SK-N-MC (cell line): ENCODE measurements around the gene RAP1GDS1.
"Not testable (repeated sequence)": the region's sequence is repeated elsewhere in the genome, so short reads cannot be mapped to it uniquely, and the experiment has no call there.

Experiments used
- EZH2 ChIP-seq: fragments of 200-600 bp; sonication (generic); IDR thresholded peaks from one replicate; pipeline ENCODE4 v1.6.1; 2017; ENCODE audit warnings: antibody characterized with exemption
- POLR2AphosphoS5 ChIP-seq: IDR thresholded peaks from 2 replicates; pipeline ENCODE4 v1.6.1; 2012; ENCODE audit warnings: mild to moderate bottlenecking, low read depth, low read length, borderline replicate concordance

DNA sequence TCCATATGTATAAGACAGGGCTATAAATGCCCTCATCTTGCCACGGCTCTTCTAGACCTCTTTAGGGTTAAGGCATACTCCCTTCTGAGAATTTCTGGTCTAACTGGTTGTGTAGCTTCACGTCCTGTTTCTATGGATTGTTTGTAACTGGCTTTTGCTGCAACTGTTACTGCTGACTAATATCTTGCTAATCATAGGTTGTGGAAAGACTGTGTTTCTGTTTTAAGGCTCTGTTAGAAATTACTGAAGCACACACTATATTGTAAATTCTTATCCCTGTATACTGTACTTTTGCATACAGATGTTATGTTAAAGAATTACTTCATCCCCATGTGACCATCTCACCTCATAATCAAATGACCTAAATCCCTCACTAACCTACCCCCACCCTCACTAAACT, 218.4 kb downstream of the RAP1GDS1 start:
- not testable (repeated sequence) for TF ChIP-seq EZH2, POLR2AphosphoS5
